IMR-90 (cell line): Measurements from ENCODE around the gene AREL1.

ENCODE experiments used
- CEBPB ChIP-seq: IDR thresholded peaks from 2 replicates; pipeline ENCODE4 v1.6.1; 2012; ENCODE audit warnings: low read depth, low read length, improper control_type of control experiment
- TF ChIP-seq, protein P1 (sequence below): conservative IDR thresholded peaks from 2 replicates; pipeline ENCODE4 v1.5.1; 2012; ENCODE audit warnings: mild to moderate bottlenecking, low read depth, low read length, improper control_type of control experiment

DNA sequence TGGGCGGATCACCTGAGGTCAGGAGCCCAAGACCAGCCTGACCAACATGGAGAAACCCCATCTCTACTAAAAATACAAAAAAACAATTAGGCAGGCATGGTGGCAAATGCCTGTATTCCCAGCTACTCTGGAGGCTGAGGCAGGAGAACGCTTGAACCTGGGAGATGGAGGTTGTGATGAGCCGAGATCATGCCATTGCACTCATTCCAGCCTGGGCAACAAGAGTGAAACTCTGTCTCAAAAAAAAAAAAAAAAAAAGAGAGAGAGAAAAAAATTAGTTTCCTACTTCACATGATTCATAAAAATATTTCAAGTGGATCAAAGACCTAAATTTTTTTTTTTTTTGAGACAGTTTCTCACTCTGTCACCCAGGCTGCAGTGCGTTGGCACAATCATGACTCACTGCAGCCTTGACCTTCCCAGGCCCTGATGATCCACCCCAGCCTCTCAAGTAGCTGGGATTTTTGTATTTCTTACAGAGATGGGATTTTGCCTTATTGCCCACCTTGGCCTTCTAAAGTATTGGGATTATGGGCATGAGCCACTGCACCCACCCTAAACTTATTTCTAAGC is 25.0 kb upstream of the AREL1 start:
- TF ChIP-seq, protein P1, sequence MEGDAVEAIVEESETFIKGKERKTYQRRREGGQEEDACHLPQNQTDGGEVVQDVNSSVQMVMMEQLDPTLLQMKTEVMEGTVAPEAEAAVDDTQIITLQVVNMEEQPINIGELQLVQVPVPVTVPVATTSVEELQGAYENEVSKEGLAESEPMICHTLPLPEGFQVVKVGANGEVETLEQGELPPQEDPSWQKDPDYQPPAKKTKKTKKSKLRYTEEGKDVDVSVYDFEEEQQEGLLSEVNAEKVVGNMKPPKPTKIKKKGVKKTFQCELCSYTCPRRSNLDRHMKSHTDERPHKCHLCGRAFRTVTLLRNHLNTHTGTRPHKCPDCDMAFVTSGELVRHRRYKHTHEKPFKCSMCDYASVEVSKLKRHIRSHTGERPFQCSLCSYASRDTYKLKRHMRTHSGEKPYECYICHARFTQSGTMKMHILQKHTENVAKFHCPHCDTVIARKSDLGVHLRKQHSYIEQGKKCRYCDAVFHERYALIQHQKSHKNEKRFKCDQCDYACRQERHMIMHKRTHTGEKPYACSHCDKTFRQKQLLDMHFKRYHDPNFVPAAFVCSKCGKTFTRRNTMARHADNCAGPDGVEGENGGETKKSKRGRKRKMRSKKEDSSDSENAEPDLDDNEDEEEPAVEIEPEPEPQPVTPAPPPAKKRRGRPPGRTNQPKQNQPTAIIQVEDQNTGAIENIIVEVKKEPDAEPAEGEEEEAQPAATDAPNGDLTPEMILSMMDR, result no peak
- TF ChIP-seq CEBPB, result no peak
